ENCODE results near the gene EFNA3. TPM values are rescaled to one million over a fixed set of nuclear protein-coding genes. Genes with fewer than 3 reads are reported as not detected.
A peak's percentile ranks its signal among the peaks of the same experiment; 100 is the strongest.

EFNA3 gene
- total and polyA plus RNA-seq, 9 of the 15 experiments (the other 6 are each of a cell fraction or from before 2014, with no cell fraction given), result 0.59 to 7.9 (median 4.7) TPM

DNA sequence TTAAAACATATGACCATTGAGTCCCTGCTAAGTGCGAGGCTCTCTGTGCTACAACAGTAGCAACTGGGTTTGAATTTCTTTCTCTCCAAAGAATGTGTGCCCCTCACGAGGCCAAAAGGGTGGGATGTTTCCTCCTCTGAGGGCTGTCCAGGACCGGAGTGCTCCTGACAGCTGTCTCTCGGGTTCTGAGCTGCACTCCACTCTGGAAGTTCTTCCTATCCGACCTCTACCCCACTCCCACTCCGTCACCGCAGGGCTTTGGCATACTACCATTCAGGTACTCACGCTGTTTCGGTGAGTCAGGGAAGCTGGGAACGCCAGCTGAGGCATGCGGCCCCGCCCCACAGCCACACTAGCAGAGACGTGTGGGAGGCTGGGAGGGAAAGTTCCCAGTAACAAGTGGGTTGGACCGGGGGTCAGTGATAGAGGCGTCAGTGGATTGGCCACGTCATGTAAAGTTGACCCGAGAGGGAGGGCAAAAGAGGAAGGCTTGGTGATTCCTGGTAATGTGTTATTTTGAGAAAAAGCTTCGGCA lies 56.3 kb downstream of the EFNA3 start (continued):
- TF ChIP-seq, protein P1, sequence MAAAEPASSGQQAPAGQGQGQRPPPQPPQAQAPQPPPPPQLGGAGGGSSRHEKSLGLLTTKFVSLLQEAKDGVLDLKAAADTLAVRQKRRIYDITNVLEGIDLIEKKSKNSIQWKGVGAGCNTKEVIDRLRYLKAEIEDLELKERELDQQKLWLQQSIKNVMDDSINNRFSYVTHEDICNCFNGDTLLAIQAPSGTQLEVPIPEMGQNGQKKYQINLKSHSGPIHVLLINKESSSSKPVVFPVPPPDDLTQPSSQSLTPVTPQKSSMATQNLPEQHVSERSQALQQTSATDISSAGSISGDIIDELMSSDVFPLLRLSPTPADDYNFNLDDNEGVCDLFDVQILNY (CRISPR knock-in tag; IDR thresholded peaks at IDR 0.05), result no peak
- TF ChIP-seq, protein P2, sequence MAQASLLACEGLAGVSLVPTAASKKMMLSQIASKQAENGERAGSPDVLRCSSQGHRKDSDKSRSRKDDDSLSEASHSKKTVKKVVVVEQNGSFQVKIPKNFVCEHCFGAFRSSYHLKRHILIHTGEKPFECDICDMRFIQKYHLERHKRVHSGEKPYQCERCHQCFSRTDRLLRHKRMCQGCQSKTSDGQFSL (CRISPR knock-in tag; IDR thresholded peaks at IDR 0.05), result no peak
- TF ChIP-seq, protein P2 (tag; IDR thresholded peaks at IDR 0.05), result no peak
- TF ChIP-seq U2AF1 (optimal IDR thresholded peaks at IDR 0.05; ENCODE audit: low read depth, low read length), result no peak
- no peak for TF ChIP-seq PHF8 (IDR thresholded peaks at IDR 0.05; ENCODE audit: borderline replicate concordance, low read length)
- TF ChIP-seq SRSF3 (IDR thresholded peaks at IDR 0.05; ENCODE audit: insufficient read depth, low read length), result no peak
- TF ChIP-seq, protein P3, sequence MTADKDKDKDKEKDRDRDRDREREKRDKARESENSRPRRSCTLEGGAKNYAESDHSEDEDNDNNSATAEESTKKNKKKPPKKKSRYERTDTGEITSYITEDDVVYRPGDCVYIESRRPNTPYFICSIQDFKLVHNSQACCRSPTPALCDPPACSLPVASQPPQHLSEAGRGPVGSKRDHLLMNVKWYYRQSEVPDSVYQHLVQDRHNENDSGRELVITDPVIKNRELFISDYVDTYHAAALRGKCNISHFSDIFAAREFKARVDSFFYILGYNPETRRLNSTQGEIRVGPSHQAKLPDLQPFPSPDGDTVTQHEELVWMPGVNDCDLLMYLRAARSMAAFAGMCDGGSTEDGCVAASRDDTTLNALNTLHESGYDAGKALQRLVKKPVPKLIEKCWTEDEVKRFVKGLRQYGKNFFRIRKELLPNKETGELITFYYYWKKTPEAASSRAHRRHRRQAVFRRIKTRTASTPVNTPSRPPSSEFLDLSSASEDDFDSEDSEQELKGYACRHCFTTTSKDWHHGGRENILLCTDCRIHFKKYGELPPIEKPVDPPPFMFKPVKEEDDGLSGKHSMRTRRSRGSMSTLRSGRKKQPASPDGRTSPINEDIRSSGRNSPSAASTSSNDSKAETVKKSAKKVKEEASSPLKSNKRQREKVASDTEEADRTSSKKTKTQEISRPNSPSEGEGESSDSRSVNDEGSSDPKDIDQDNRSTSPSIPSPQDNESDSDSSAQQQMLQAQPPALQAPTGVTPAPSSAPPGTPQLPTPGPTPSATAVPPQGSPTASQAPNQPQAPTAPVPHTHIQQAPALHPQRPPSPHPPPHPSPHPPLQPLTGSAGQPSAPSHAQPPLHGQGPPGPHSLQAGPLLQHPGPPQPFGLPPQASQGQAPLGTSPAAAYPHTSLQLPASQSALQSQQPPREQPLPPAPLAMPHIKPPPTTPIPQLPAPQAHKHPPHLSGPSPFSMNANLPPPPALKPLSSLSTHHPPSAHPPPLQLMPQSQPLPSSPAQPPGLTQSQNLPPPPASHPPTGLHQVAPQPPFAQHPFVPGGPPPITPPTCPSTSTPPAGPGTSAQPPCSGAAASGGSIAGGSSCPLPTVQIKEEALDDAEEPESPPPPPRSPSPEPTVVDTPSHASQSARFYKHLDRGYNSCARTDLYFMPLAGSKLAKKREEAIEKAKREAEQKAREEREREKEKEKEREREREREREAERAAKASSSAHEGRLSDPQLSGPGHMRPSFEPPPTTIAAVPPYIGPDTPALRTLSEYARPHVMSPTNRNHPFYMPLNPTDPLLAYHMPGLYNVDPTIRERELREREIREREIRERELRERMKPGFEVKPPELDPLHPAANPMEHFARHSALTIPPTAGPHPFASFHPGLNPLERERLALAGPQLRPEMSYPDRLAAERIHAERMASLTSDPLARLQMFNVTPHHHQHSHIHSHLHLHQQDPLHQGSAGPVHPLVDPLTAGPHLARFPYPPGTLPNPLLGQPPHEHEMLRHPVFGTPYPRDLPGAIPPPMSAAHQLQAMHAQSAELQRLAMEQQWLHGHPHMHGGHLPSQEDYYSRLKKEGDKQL (CRISPR knock-in tag; IDR thresholded peaks at IDR 0.05; ENCODE audit: borderline replicate concordance), result no peak
- TF ChIP-seq POLR2B (IDR thresholded peaks at IDR 0.05; ENCODE audit: low read depth, partially characterized antibody), result no peak
- TF ChIP-seq SMARCA5 (IDR thresholded peaks at IDR 0.05), result no peak
- TF ChIP-seq SAFB (IDR thresholded peaks at IDR 0.05; ENCODE audit: borderline replicate concordance, low read depth, low read length), result no peak
- no peak for TF ChIP-seq GABPA (tag; conservative IDR thresholded peaks at IDR 0.05; ENCODE audit: low read depth)
- TF ChIP-seq, protein P4, sequence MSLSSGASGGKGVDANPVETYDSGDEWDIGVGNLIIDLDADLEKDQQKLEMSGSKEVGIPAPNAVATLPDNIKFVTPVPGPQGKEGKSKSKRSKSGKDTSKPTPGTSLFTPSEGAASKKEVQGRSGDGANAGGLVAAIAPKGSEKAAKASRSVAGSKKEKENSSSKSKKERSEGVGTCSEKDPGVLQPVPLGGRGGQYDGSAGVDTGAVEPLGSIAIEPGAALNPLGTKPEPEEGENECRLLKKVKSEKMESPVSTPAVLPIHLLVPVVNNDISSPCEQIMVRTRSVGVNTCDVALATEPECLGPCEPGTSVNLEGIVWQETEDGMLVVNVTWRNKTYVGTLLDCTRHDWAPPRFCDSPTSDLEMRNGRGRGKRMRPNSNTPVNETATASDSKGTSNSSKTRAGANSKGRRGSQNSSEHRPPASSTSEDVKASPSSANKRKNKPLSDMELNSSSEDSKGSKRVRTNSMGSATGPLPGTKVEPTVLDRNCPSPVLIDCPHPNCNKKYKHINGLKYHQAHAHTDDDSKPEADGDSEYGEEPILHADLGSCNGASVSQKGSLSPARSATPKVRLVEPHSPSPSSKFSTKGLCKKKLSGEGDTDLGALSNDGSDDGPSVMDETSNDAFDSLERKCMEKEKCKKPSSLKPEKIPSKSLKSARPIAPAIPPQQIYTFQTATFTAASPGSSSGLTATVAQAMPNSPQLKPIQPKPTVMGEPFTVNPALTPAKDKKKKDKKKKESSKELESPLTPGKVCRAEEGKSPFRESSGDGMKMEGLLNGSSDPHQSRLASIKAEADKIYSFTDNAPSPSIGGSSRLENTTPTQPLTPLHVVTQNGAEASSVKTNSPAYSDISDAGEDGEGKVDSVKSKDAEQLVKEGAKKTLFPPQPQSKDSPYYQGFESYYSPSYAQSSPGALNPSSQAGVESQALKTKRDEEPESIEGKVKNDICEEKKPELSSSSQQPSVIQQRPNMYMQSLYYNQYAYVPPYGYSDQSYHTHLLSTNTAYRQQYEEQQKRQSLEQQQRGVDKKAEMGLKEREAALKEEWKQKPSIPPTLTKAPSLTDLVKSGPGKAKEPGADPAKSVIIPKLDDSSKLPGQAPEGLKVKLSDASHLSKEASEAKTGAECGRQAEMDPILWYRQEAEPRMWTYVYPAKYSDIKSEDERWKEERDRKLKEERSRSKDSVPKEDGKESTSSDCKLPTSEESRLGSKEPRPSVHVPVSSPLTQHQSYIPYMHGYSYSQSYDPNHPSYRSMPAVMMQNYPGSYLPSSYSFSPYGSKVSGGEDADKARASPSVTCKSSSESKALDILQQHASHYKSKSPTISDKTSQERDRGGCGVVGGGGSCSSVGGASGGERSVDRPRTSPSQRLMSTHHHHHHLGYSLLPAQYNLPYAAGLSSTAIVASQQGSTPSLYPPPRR (CRISPR knock-in tag; IDR thresholded peaks at IDR 0.05; ENCODE audit: borderline replicate concordance), result no peak
- no peak for TF ChIP-seq RAD51 (IDR thresholded peaks at IDR 0.05; ENCODE audit: borderline replicate concordance, low read depth)
- TF ChIP-seq ATF1 (CRISPR knock-in tag; IDR thresholded peaks at IDR 0.05), result peak; percentile 20; the same call in 1 of the 2 replicates
- TF ChIP-seq ATF1 (tag; IDR thresholded peaks at IDR 0.05), result peak; percentile 94; the same call in 1 of the 2 replicates
- TF ChIP-seq SNRNP70 (optimal IDR thresholded peaks at IDR 0.05; ENCODE audit: low read depth, low read length), result no peak
